HT-29 (cell line): ENCODE measurements around the gene CDPF1. TPM values are rescaled to one million over a fixed set of nuclear protein-coding genes. Genes with fewer than 3 reads are reported as not detected.
A peak's percentile ranks its signal among the peaks of the same experiment; 100 is the strongest.
"Not testable (repeated sequence)": the region's sequence is repeated elsewhere in the genome, so short reads cannot be mapped to it uniquely, and the experiment has no call there.

Experiments used
- DNase-seq: peaks from one replicate; pipeline ENCODE4 v3.0.0-alpha.2; 2015; ENCODE audit warnings: low spot score
- total RNA-seq: library from RNA; depleted of rRNA; stranded (reverse); fragments of >200 nt; shearing (Covaris generic); gene quantifications from 2 replicates; pipeline ENCODE4 v1.2.3, GENCODE V29; 2014

Gene CDPF1
- total RNA-seq, 1 experiment from 2014 or later: 9.5 TPM

GRCh38 chr22:46281866-46282678 is 32.0 kb upstream of the CDPF1 start:
- no peak for DNase-seq

- no peak for DNase-seq
Measured at GRCh38 chr22:46280999-46281623, 31.0 kb upstream of the CDPF1 start.

DNA sequence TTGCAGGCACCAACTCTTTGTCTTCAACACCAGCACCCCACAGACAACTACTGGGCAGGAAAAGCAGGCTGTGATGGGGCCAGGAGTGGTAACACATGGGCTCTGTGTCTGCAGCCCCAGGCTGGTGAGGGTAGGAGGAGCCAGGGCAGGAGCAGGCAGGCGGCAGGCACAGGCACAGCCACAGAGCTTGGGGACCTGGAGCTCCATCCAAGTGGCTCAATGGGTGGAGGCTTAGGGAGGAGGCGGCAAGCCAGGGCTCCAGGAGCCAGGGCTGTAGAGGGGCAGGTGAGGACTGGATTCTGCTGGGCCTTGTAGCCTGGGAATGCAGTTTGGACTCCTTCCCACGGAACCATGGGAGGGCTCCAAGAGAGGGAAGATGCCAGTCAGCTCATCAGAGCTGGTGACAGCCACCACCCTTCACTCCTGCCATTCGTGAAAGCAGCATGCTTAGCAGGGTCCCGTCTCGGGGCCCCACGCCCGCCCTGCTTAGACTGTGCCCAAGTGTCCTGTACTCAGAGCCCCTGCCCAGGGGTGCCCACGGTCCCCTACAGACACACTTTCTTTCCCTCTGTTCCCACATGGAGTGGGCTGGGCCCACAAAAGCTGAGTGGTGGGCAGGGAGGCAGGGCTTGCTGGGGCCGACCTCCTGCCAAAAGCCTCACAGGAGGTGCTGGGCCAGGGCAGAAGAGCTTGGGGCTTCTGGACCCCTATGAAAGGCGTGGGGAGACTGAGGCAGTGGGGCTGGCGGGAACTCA is 30.1 kb upstream of the CDPF1 start:
- DNase-seq: no peak

GRCh38 chr22:46278656-46279645 is 28.9 kb upstream of the CDPF1 start:
- DNase-seq: no peak

- no peak for DNase-seq
Measured at GRCh38 chr22:46276563-46276962, 26.5 kb upstream of the CDPF1 start.

DNA sequence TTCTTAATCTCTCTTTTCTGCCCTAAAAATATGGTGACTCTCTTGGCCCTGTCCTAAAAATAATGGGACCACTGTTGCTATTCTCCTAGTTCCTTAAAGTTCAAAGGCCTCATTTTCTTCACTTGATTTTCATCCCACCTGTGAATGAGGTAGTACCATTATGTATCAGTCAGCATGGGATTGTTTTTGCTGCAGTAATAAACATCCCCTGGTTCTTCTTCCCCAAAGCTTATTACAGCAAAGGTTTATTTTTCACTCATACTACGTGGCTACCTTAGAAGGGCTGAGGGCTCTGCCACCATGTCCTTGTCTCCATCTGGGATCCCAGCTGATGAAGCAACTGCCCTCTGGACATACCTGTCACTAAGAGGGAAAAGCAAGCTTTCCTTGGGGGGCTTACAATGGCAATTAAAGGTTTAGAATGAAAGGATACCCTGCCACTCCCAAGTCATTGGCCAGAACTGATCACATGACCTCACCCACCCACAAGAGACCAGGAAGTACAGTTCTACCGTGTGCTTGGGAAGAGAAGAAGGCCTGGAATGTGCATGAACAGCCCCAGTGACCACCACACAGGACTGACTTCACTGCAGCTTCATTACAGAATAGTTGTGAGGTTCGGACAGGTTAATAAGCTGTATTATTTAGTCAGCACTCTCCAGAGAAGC is 25.5 kb upstream of the CDPF1 start:
- DNase-seq: no peak

DNA sequence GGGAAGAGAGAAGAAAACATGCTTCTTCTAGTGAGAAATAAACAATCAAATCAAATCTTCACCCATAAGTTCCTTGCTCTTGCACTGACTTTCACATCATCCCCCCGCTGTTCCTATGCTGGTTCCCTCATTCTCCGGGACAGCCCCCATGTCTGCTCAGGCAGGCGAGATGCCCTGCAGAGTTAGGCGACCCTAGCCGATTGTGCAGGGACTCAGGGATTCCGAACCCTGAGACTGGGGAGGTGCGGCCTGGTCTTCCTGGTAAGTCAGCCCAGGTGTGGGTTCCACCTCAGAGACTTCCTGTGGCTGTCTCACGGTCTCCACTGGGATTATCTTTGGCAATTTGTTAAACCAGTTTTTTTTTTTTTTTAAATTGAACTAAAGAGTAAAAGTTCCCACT is 24.3 kb upstream of the CDPF1 start:
- DNase-seq: no peak

DNA sequence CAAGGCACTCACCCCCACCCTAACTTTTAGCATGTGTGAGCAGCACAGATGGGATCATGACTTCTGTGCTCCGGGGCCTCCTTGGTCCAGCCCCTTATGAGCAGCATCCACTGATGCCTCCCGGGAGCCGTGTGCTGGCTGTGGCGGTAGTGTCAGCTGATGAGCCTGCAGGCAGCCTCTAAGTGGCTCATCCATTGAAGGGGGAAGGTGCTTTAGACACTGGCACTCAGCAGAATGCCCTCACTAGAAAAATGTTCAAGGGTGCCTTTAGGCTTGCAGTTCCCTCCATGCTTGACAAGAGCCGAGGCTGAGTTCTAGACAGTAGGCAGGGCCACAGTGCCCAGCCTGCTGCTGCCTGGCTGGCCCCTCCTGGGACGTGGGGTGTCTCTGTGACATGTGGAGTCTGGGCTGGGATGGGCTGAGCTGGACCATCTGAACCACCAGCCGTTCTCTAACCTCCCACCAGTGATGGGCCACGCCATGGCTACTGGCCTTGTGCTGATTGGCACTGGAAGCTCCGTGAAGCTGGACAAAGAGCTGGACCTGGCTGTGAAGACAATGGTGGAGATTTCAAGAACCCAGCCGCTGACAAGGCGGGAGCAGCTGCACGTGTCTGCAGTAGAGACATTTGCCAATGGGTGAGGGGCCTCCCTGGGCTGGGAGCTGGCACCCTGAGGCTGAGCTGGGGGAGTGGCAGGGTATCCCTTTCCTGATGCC is 23.5 kb upstream of the CDPF1 start:
- no peak for DNase-seq

- no peak for DNase-seq
Measured at GRCh38 chr22:46272762-46273431, 22.8 kb upstream of the CDPF1 start.

GRCh38 chr22:46272196-46272595 is 22.1 kb upstream of the CDPF1 start:
- no peak for DNase-seq

GRCh38 chr22:46269564-46269963 is 19.5 kb upstream of the CDPF1 start:
- no peak for DNase-seq

DNA sequence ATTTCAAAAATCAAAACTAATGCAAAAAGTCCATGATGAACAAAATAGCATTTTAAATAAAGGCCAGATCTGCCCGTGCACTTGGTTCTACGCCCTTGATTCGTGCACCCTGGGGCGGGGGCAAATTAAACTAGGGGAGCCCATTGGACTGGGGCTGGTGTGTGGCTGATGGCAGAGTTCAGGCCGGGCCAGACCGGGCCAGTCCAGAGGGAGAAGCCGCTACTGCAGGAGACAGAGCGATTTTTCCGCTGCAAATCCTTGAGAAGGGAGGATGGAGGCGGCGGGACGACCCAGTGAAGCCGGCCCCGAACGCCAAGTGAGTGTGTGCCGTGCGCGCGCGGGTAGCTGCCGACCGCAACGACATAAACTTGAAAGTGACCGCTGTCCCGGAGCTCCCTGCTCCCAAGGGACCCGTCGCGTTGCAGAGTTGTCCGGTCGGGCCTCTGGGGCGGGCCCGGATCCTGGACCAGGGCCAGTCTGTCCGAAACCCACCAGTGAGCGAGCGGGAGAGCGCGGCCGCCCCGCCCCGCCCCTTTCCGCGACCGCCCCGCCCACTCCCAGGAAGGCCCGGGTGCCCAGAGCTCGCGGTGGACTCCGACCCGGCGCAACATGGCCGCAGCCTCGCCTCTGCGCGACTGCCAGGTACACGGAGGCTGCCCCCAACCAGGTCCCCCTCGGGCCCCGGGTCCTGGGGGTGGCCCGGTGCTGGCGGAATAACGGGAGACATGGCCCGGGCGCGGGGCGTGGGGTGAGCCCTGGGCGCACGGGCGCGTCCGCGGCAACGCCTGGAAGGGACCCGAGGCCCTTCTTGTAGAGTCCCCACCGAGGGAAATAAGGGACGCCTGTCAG is 17.6 kb upstream of the CDPF1 start, which contains the start of gene TTC38:
Gene TTC38 (plus strand): TSS at position 578 of the 849 bp plus-strand sequence. CDS start 32 bp downstream, at position 610.
- DNase-seq: peak; percentile 81

GRCh38 chr22:46265627-46266026 is 15.5 kb upstream of the CDPF1 start:
- DNase-seq: not testable (repeated sequence)

- DNase-seq: peak; percentile 34
Measured at GRCh38 chr22:46264520-46264919, 14.4 kb upstream of the CDPF1 start.

DNA sequence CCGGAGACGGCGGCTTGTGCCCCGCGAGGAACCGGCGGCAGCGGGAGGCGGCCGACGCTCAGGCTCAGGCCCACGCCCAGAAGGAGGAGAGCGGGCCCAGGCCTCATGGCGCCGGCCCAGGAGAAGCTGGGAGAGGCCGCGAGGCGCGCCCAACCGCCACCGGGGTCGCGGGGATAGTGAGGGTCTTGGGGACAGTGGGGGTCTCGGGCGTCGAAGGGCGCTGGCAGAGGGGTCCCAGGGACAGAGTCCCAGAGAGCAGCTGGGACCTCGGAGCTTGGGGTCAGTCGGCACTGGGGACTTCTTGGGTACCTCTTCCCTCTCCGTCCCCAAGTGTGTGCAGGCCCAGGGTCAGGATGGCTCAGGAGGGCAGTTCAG is 13.1 kb upstream of the CDPF1 start, which contains the start of gene PKDREJ:
Gene PKDREJ (minus strand): TSS at position 128 of the 375 bp plus-strand sequence. CDS start 21 bp downstream, at position 107.
- no peak for DNase-seq

DNA sequence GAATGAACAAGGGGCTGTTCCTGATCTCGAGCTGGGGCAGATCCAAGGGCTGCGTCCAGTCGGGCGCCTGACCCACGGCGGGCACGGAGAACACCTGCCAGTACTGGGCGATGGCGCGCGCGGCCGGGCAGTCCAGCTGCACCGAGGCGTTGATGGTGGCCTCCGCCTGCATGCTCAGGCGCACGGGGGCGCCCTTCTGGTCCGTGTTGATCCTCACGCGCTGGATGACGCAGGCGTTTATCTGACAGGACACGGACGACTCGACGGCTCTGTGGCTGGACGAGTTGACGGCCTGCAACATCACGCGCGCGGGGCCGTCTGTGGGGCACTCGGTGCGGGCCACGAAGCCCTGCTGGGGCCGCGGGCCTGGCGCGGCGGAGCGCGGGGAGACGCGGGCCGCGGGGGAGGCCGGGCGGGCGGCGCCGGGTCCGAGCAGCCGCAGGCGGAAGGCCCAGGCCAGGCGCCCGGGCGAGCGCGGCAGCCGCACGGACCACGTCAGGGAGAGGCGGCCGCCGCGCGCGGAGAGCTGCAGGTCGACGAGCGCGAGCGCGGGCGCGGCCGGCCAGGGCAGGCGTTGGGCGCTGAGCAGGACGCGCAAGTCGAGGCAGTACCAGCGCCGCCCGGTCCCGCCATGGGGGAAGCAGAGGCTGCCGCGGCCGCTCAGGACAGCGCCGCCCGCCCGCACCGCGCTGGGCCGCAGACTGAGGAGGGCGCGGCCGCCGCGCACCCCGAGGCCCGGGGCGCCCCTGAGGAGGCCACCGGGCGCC is 12.5 kb upstream of the CDPF1 start:
- DNase-seq: no peak

- DNase-seq: no peak
Measured at GRCh38 chr22:46260038-46260437, 9.9 kb upstream of the CDPF1 start.
